MCF 10A (cell line): ENCODE measurements around the gene GULP1. TPM values are rescaled to one million over a fixed set of nuclear protein-coding genes. Genes with fewer than 3 reads are reported as not detected.

Experiments
- BruUV-seq: library from RNA; stranded (reverse); fragments of 400-500 nt; replicated peaks from 2 replicates; lab custom pipeline; 2021; lab: Mats Ljungman, UMichigan
- CTCF ChIA-PET: fragments of 300-600 bp; sonication (Branson Sonifier 250); formaldehyde crosslinking; extraction: SDS; loops from one replicate; lab custom pipeline; 2021; ENCODE audit warnings: antibody characterized with exemption, inconsistent platforms; lab: Yijun Ruan, JAX
- POLR2A ChIA-PET: fragments of 300-600, 350-650 bp; sonication (Branson Sonifier 250); formaldehyde crosslinking; extraction: SDS; loops from one replicate; lab custom pipeline; 2020; ENCODE audit warnings: antibody characterized with exemption, inconsistent platforms; lab: Yijun Ruan, JAX
- DNase-seq: peaks from one replicate; pipeline ENCODE4 v3.0.0-alpha.2; 2018; ENCODE audit not compliant: unreplicated experiment
- H3K27ac Mint-ChIP-seq: one replicate; pipeline ENCODE4 v1.8.0; 2022; ENCODE audit warnings: mild to moderate bottlenecking, low read depth, mixed read lengths; ENCODE audit not compliant: unreplicated experiment
- H3K27me3 Mint-ChIP-seq: one replicate; pipeline ENCODE4 v1.8.0; 2022; ENCODE audit warnings: mixed read lengths; ENCODE audit not compliant: insufficient read depth, unreplicated experiment
- H3K36me3 Mint-ChIP-seq: one replicate; pipeline ENCODE4 v1.8.0; 2022; ENCODE audit warnings: mild to moderate bottlenecking, moderate library complexity, mixed read lengths; ENCODE audit not compliant: insufficient read depth, unreplicated experiment
- H3K4me1 Mint-ChIP-seq: one replicate; pipeline ENCODE4 v1.8.0; 2022; ENCODE audit warnings: mixed read lengths; ENCODE audit not compliant: insufficient read depth, unreplicated experiment
- H3K4me3 Mint-ChIP-seq: one replicate; pipeline ENCODE4 v1.8.0; 2022; ENCODE audit warnings: mild to moderate bottlenecking, moderate library complexity, mixed read lengths; ENCODE audit not compliant: unreplicated experiment
- H3K9me3 Mint-ChIP-seq: one replicate; pipeline ENCODE4 v1.8.0; 2022; ENCODE audit warnings: mixed read lengths; ENCODE audit not compliant: unreplicated experiment
- CTCF ChIP-seq: fragments of 200-600 bp; IDR thresholded peaks from one replicate; pipeline ENCODE4 v1.8.0; 2022; ENCODE audit warnings: antibody characterized with exemption, mild to moderate bottlenecking; ENCODE audit not compliant: unreplicated experiment
- intact Hi-C: fragments of 100-400 bp; cut with micrococcal nuclease; formaldehyde crosslinking; loops from 2 replicates; pipeline ENCODE4 v1.14.1; 2022
- total RNA-seq: library from RNA; stranded (reverse); gene quantifications from 2 replicates; pipeline ENCODE4 v1.2.3, GENCODE V29; 2022

Gene GULP1
- total RNA-seq, 1 experiment from 2014 or later: 4.2 TPM

GRCh38 chr2:188381614-188382013 lies 89.9 kb downstream of the GULP1 start:
- no TSS peak for BruUV-seq
- TF ChIP-seq CTCF: no peak
- Mint-ChIP-seq H3K9me3 (peaks cover 15% of the 10 kb centered on the region), H3K36me3 (no peaks in the 10 kb centered on the region), H3K4me1 (peaks cover 17% of the 10 kb centered on the region), H3K27me3 (no peaks in the 10 kb centered on the region), H3K4me3 (no peak overlapping the region), H3K27ac (peak overlapping the region; percentile 19)
- DNase-seq: peak; percentile 55
- ChIA-PET CTCF (interaction anchor here (0.7 to 1.3 kb wide), 2 partner anchors 13 to 38 kb away, joined by 4 to 5 read pairs; no protein-coding TSS in a partner anchor), POLR2A (interaction anchor here (1.2 kb wide), 1 partner anchor 25 kb away, joined by 4 read pairs; no protein-coding TSS in a partner anchor)
- intact Hi-C loops: loop anchor here (5.0 kb wide), 1 partner anchor 879 kb away; no protein-coding TSS in a partner anchor

GRCh38 chr2:188382107-188382506 lies 90.4 kb downstream of the GULP1 start:
- BruUV-seq: no TSS peak
- Mint-ChIP-seq H3K4me3 (no peak overlapping the region), H3K9me3 (peaks cover 15% of the 10 kb centered on the region), H3K36me3 (no peaks in the 10 kb centered on the region), H3K27ac (no peak overlapping the region), H3K4me1 (peaks cover 17% of the 10 kb centered on the region), H3K27me3 (no peaks in the 10 kb centered on the region)
- intact Hi-C loops: loop anchor here (5.0 kb wide), 1 partner anchor 880 kb away; no protein-coding TSS in a partner anchor
- ChIA-PET CTCF (interaction anchor here (0.7 to 1.3 kb wide), 2 partner anchors 13 to 38 kb away, joined by 4 to 5 read pairs; no protein-coding TSS in a partner anchor), POLR2A (interaction anchor here (1.2 kb wide), 1 partner anchor 25 kb away, joined by 4 read pairs; no protein-coding TSS in a partner anchor)
- no peak for DNase-seq
- TF ChIP-seq CTCF: no peak

GRCh38 chr2:188383158-188383557 lies 91.5 kb downstream of the GULP1 start:
- peaks cover 17% of the 10 kb centered on the region for H3K4me1 Mint-ChIP-seq
- H3K27ac Mint-ChIP-seq: no peak overlapping the region
- ChIA-PET POLR2A (no interaction called here), CTCF (no interaction called here)
- no peak for DNase-seq
- H3K9me3 Mint-ChIP-seq: peaks cover 15% of the 10 kb centered on the region
- intact Hi-C loops: loop anchor here (5.0 kb wide), 1 partner anchor 881 kb away; no protein-coding TSS in a partner anchor
- H3K4me3 Mint-ChIP-seq: no peak overlapping the region
- BruUV-seq: no TSS peak
- no peaks in the 10 kb centered on the region for H3K27me3 Mint-ChIP-seq
- H3K36me3 Mint-ChIP-seq: no peaks in the 10 kb centered on the region
- TF ChIP-seq CTCF: no peak

GRCh38 chr2:188385857-188386256 lies 94.2 kb downstream of the GULP1 start:
- H3K4me3 Mint-ChIP-seq: no peak overlapping the region
- no peak for DNase-seq
- BruUV-seq: no TSS peak
- no peak overlapping the region for H3K27ac Mint-ChIP-seq
- H3K27me3 Mint-ChIP-seq: no peaks in the 10 kb centered on the region
- peaks cover 11% of the 10 kb centered on the region for H3K4me1 Mint-ChIP-seq
- POLR2A ChIA-PET: no interaction called here
- CTCF ChIA-PET: no interaction called here
- intact Hi-C loops: no loop called here
- peaks cover 15% of the 10 kb centered on the region for H3K9me3 Mint-ChIP-seq
- TF ChIP-seq CTCF: no peak
- H3K36me3 Mint-ChIP-seq: no peaks in the 10 kb centered on the region
